ENCODE measurements around the gene PYDC2.
A peak's percentile ranks its signal among the peaks of the same experiment; 100 is the strongest.

Gene PYDC2

GRCh38 chr3:191461113-191461595, at the start of gene PYDC2:
Gene PYDC2 (plus strand): TSS chr3:191461163. CDS start chr3:191461163, 0 bp downstream.
- DNase-seq: no peak

- peak in 1 of 2 experiments; percentile 11 for DNase-seq
Measured at GRCh38 chr3:191412759-191413158, 48.2 kb upstream of the PYDC2 start.

GRCh38 chr3:191414286-191414685, 46.7 kb upstream of the PYDC2 start:
- DNase-seq: no peak

- no peak for DNase-seq
Measured at GRCh38 chr3:191414732-191415131, 46.2 kb upstream of the PYDC2 start.

- no peak for DNase-seq
Measured at GRCh38 chr3:191415566-191415965, 45.4 kb upstream of the PYDC2 start.

- no peak for DNase-seq
Measured at GRCh38 chr3:191417457-191417729, 43.6 kb upstream of the PYDC2 start.

- DNase-seq: no peak
Measured at GRCh38 chr3:191420771-191421170, 40.2 kb upstream of the PYDC2 start.

GRCh38 chr3:191424881-191425280, 36.1 kb upstream of the PYDC2 start:
- no peak for DNase-seq

- DNase-seq: peak; percentile 20 to 44
Measured at GRCh38 chr3:191425322-191425734, 35.6 kb upstream of the PYDC2 start.

GRCh38 chr3:191426311-191426710, 34.7 kb upstream of the PYDC2 start:
- DNase-seq: no peak

- no peak for DNase-seq
Measured at GRCh38 chr3:191428177-191428576, 32.8 kb upstream of the PYDC2 start.

- DNase-seq: no peak
Measured at GRCh38 chr3:191430103-191430502, 30.9 kb upstream of the PYDC2 start.

- no peak for DNase-seq
Measured at GRCh38 chr3:191431160-191431822, 29.7 kb upstream of the PYDC2 start.

- no peak for DNase-seq
Measured at GRCh38 chr3:191432162-191432561, 28.8 kb upstream of the PYDC2 start.

- DNase-seq: no peak
Measured at GRCh38 chr3:191434024-191434423, 26.9 kb upstream of the PYDC2 start.

- no peak for DNase-seq
Measured at GRCh38 chr3:191435981-191436380, 25.0 kb upstream of the PYDC2 start.

- no peak for DNase-seq
Measured at GRCh38 chr3:191438150-191438814, 22.7 kb upstream of the PYDC2 start.

GRCh38 chr3:191440532-191440931, 20.4 kb upstream of the PYDC2 start:
- DNase-seq: no peak

GRCh38 chr3:191441687-191442086, 19.3 kb upstream of the PYDC2 start:
- no peak for DNase-seq

- DNase-seq: no peak
Measured at GRCh38 chr3:191444569-191444968, 16.4 kb upstream of the PYDC2 start.

GRCh38 chr3:191449256-191449655, 11.7 kb upstream of the PYDC2 start:
- DNase-seq: no peak

- DNase-seq: no peak
Measured at GRCh38 chr3:191455257-191455952, 5.6 kb upstream of the PYDC2 start.

GRCh38 chr3:191460360-191460759, 603 bp upstream of the PYDC2 start:
- no peak for DNase-seq

- no peak for DNase-seq
Measured at GRCh38 chr3:191470080-191470479, 9.1 kb downstream of the PYDC2 start.

Data from NCI-H2081 (cell line).